ENCODE results near the gene ASB4.

DNA sequence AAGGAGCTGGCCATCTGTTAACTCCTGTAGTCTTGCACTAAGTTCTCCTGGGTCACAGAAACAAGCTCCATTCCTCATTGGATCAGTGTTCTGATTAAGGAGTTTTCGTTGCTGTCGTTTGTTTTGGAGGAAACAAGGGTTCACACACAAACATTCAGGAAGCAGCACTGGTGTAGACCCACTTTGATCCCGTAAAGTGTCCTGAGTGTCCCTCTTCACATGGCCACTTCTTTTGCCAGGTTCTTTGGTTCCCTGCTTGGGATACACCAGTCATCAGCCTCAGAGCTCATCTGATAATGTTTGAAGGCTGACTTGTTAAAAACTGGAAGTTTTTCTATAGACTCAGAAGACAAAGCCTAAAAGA is 99.7 kb downstream of the ASB4 start:
- TF ChIP-seq CTCF (IDR thresholded peaks at IDR 0.05; ENCODE audit: insufficient read depth, low read length, poor library complexity, severe bottlenecking) (no peak), EZH2phosphoT487 (conservative IDR thresholded peaks at IDR 0.05; ENCODE audit: low read length) (no peak)
